Chondrocyte (in vitro differentiated cells): ENCODE results near the gene SETDB2. TPM values are rescaled to one million over a fixed set of nuclear protein-coding genes. Genes with fewer than 3 reads are reported as not detected.

Experiments
- DNase-seq: peaks from one replicate; pipeline ENCODE4 v3.0.0; 2021; ENCODE audit warnings: mixed read lengths, low spot score
- H3K27ac Mint-ChIP-seq: one replicate; pipeline ENCODE4 v1.8.0; 2021; ENCODE audit warnings: mild to moderate bottlenecking, moderate library complexity, mixed read lengths; ENCODE audit not compliant: unreplicated experiment
- H3K27me3 Mint-ChIP-seq: 2 replicates; pipeline ENCODE4 v1.8.0; 2021; ENCODE audit warnings: low read depth, mixed read lengths
- H3K36me3 Mint-ChIP-seq: 2 replicates; pipeline ENCODE4 v1.8.0; 2021; ENCODE audit warnings: low read depth, mixed read lengths
- H3K4me1 Mint-ChIP-seq: 2 replicates; pipeline ENCODE4 v1.8.0; 2021; ENCODE audit warnings: low read depth, mild to moderate bottlenecking, mixed read lengths
- H3K4me3 Mint-ChIP-seq: one replicate; pipeline ENCODE4 v1.8.0; 2021; ENCODE audit warnings: mild to moderate bottlenecking, moderate library complexity, mixed read lengths; ENCODE audit not compliant: unreplicated experiment
- H3K9me3 Mint-ChIP-seq: 2 replicates; pipeline ENCODE4 v1.8.0; 2021; ENCODE audit warnings: low read depth, mixed read lengths
- total RNA-seq: library from RNA; stranded (reverse); gene quantifications from 3 replicates; pipeline ENCODE4 v1.2.1, GENCODE V29; 2021
- TF ChIP-seq, protein P1 (sequence below): fragments of 200-600 bp; sonication (generic); IDR thresholded peaks from 2 replicates; pipeline ENCODE4 v1.5.0; 2021; ENCODE audit warnings: antibody characterized with exemption, mild to moderate bottlenecking, moderate library complexity

Gene SETDB2
- total RNA-seq, 1 donor from 2014 or later = 7.3 TPM

GRCh38 chr13:49540552-49540951 is 96.5 kb downstream of the SETDB2 start:
- TF ChIP-seq, protein P1, sequence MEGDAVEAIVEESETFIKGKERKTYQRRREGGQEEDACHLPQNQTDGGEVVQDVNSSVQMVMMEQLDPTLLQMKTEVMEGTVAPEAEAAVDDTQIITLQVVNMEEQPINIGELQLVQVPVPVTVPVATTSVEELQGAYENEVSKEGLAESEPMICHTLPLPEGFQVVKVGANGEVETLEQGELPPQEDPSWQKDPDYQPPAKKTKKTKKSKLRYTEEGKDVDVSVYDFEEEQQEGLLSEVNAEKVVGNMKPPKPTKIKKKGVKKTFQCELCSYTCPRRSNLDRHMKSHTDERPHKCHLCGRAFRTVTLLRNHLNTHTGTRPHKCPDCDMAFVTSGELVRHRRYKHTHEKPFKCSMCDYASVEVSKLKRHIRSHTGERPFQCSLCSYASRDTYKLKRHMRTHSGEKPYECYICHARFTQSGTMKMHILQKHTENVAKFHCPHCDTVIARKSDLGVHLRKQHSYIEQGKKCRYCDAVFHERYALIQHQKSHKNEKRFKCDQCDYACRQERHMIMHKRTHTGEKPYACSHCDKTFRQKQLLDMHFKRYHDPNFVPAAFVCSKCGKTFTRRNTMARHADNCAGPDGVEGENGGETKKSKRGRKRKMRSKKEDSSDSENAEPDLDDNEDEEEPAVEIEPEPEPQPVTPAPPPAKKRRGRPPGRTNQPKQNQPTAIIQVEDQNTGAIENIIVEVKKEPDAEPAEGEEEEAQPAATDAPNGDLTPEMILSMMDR = no peak
- Mint-ChIP-seq H3K36me3 (peaks cover 30% of the 10 kb centered on the region), H3K4me3 (no peak overlapping the region), H3K9me3 (no peaks in the 10 kb centered on the region), H3K4me1 (no peaks in the 10 kb centered on the region), H3K27ac (no peak overlapping the region), H3K27me3 (no peaks in the 10 kb centered on the region)
- no peak for DNase-seq

- Mint-ChIP-seq H3K36me3 (peaks cover 20% of the 10 kb centered on the region), H3K4me1 (no peaks in the 10 kb centered on the region), H3K4me3 (no peak overlapping the region), H3K9me3 (no peaks in the 10 kb centered on the region), H3K27ac (no peak overlapping the region), H3K27me3 (no peaks in the 10 kb centered on the region)
- DNase-seq = no peak
- TF ChIP-seq, protein P1 = no peak
Observed at GRCh38 chr13:49543656-49544055, 99.6 kb downstream of the SETDB2 start.

Other genes with a start within 250 kb of the SETDB2 start
- gene MLNR, start 223.9 kb upstream of the SETDB2 start, total RNA-seq = not detected in 3 replicates
- 8.9 to 13.5 TPM (median 11.8 TPM) in 3 replicates for gene CDADC1, start 196.3 kb upstream of the SETDB2 start, total RNA-seq
- gene CAB39L, start 210 bp upstream of the SETDB2 start, total RNA-seq = 5.1 to 6.2 TPM (median 6.0 TPM) in 3 replicates
- gene PHF11, start 51.7 kb downstream of the SETDB2 start, total RNA-seq = 20.4 to 26.0 TPM (median 24.6 TPM) in 3 replicates
- gene RCBTB1, start 141.3 kb downstream of the SETDB2 start, total RNA-seq = 20.1 to 21.3 TPM (median 20.6 TPM) in 3 replicates
- not detected in 3 replicates for gene ARL11, start 184.2 kb downstream of the SETDB2 start, total RNA-seq
- 22.9 to 27.3 TPM (median 23.8 TPM) in 3 replicates for gene EBPL, start 247.2 kb downstream of the SETDB2 start, total RNA-seq